Suprapubic skin (tissue), 4 donors: Measurements from ENCODE around the gene ERC2. TPM values are rescaled to one million over a fixed set of nuclear protein-coding genes. Genes with fewer than 3 reads are reported as not detected.

Experiments
- DNase-seq, 2 donors: peaks; one replicate each; pipeline ENCODE4 v3.0.0-alpha.2; 2019; ENCODE audit warnings: low spot score in 2 of 2
- H3K27ac ChIP-seq: fragments of 200-600 bp; sonication (generic); one replicate; pipeline ENCODE4 v1.5.1; 2019
- H3K27me3 ChIP-seq: fragments of 200-600 bp; sonication (generic); one replicate; pipeline ENCODE4 v1.5.1; 2019
- H3K36me3 ChIP-seq: fragments of 200-600 bp; sonication (generic); one replicate; pipeline ENCODE4 v1.5.1; 2019
- H3K4me1 ChIP-seq: fragments of 200-600 bp; sonication (generic); one replicate; pipeline ENCODE4 v1.5.1; 2019
- H3K4me3 ChIP-seq: fragments of 200-600 bp; sonication (generic); one replicate; pipeline ENCODE4 v1.5.1; 2019; ENCODE audit warnings: mild to moderate bottlenecking
- H3K9me3 ChIP-seq: fragments of 200-600 bp; sonication (generic); one replicate; pipeline ENCODE4 v1.5.1; 2019
- CTCF ChIP-seq, 2 donors: fragments of 200-600 bp in 1 of 2; fragments of 450-650 bp in 1 of 2; sonication (generic) in 1 of 2; IDR thresholded peaks; one replicate each; pipeline ENCODE4 v1.5.1; 2016 to 2019; ENCODE audit warnings: antibody characterized with exemption in 2 of 2, mild to moderate bottlenecking in 1 of 2, moderate library complexity in 1 of 2
- EP300 ChIP-seq: sonication (generic); formaldehyde crosslinking; IDR thresholded peaks from one replicate; pipeline ENCODE4 v1.6.1; 2017; ENCODE audit warnings: antibody characterized with exemption
- POLR2A ChIP-seq, 2 donors: fragments of 450-650 bp; IDR thresholded peaks; one replicate each; pipeline ENCODE4 v1.6.1; 2017; ENCODE audit warnings: antibody characterized with exemption in 2 of 2, mild to moderate bottlenecking in 2 of 2, moderate library complexity in 2 of 2
- POLR2AphosphoS5 ChIP-seq, 3 donors: sonication (generic); formaldehyde crosslinking; IDR thresholded peaks; one replicate each; pipeline ENCODE4 v1.6.1; 2017; ENCODE audit warnings: antibody characterized with exemption in 3 of 3
- WGBS: methylation state at CpG from one replicate; pipeline ENCODE4 v1.1.5; 2018; 5-methylcytosine and 5-hydroxymethylcytosine counted together
- total RNA-seq, 4 donors: library from RNA; depleted of rRNA; stranded (reverse); fragments of >200 nt; gene quantifications; one replicate each; pipeline ENCODE4 v1.1.0, GENCODE V29; 2016

Gene ERC2
- total RNA-seq, 4 donors from 2014 or later, result 0.21 TPM; not detected in 3

- TF ChIP-seq POLR2A (IDR thresholded peaks at IDR 0.05) (no peak), CTCF (IDR thresholded peaks at IDR 0.05) (no peak), EP300 (no peak), POLR2AphosphoS5 (IDR thresholded peaks at IDR 0.05) (no peak)
- no peak overlapping the region for H3K4me3 ChIP-seq
- H3K36me3 ChIP-seq, result no peaks in the 10 kb centered on the region
- no peaks in the 10 kb centered on the region for H3K9me3 ChIP-seq
- DNase-seq, result no peak
- no peaks in the 10 kb centered on the region for H3K4me1 ChIP-seq
- 87% methylated on average over 18 of the region's 18 CpGs for WGBS
- H3K27ac ChIP-seq, result no peak overlapping the region
- peaks cover 8% of the 10 kb centered on the region for H3K27me3 ChIP-seq
Observed at GRCh38 chr3:56408761-56409196, 59.5 kb downstream of the ERC2 start.

- no peak for TF ChIP-seq EP300
- TF ChIP-seq POLR2A (IDR thresholded peaks at IDR 0.05), result no peak
- no peak for TF ChIP-seq POLR2AphosphoS5 (IDR thresholded peaks at IDR 0.05)
- no peak for TF ChIP-seq CTCF (IDR thresholded peaks at IDR 0.05)
- no peaks in the 10 kb centered on the region for H3K9me3 ChIP-seq
- no peaks in the 10 kb centered on the region for H3K4me1 ChIP-seq
- no peak overlapping the region for H3K27ac ChIP-seq
- 69% methylated on average over 4 of the region's 4 CpGs for WGBS
- H3K36me3 ChIP-seq, result no peaks in the 10 kb centered on the region
- H3K27me3 ChIP-seq, result peaks cover 12% of the 10 kb centered on the region
- no peak overlapping the region for H3K4me3 ChIP-seq
- DNase-seq, result no peak
Observed at GRCh38 chr3:56406826-56407515, 61.3 kb downstream of the ERC2 start.

- H3K4me3 ChIP-seq, result no peak overlapping the region
- no peaks in the 10 kb centered on the region for H3K9me3 ChIP-seq
- H3K36me3 ChIP-seq, result no peaks in the 10 kb centered on the region
- TF ChIP-seq CTCF (IDR thresholded peaks at IDR 0.05), result no peak
- no peak for TF ChIP-seq POLR2A (IDR thresholded peaks at IDR 0.05)
- no peak for TF ChIP-seq POLR2AphosphoS5 (IDR thresholded peaks at IDR 0.05)
- no peak for TF ChIP-seq EP300
- no peak for DNase-seq
- 83% methylated on average over 3 of the region's 3 CpGs for WGBS
- H3K27me3 ChIP-seq, result peaks cover 12% of the 10 kb centered on the region
- no peaks in the 10 kb centered on the region for H3K4me1 ChIP-seq
- no peak overlapping the region for H3K27ac ChIP-seq
Observed at GRCh38 chr3:56404884-56405283, 63.4 kb downstream of the ERC2 start.

- Histone ChIP-seq H3K4me1 (no peaks in the 10 kb centered on the region), H3K9me3 (no peaks in the 10 kb centered on the region), H3K27ac (no peak overlapping the region), H3K27me3 (peaks cover 10% of the 10 kb centered on the region), H3K36me3 (no peaks in the 10 kb centered on the region), H3K4me3 (no peak overlapping the region)
- WGBS, result 67% methylated on average over 2 of the region's 2 CpGs
- DNase-seq, result no peak
- no peak for TF ChIP-seq EP300
- no peak for TF ChIP-seq POLR2A (IDR thresholded peaks at IDR 0.05)
- no peak for TF ChIP-seq POLR2AphosphoS5 (IDR thresholded peaks at IDR 0.05)
- TF ChIP-seq CTCF (IDR thresholded peaks at IDR 0.05), result no peak
Observed at GRCh38 chr3:56398659-56399058, 69.6 kb downstream of the ERC2 start.

GRCh38 chr3:56397798-56398197 lies 70.5 kb downstream of the ERC2 start:
- peaks cover 10% of the 10 kb centered on the region for H3K27me3 ChIP-seq
- H3K4me3 ChIP-seq, result no peak overlapping the region
- DNase-seq, result no peak
- TF ChIP-seq POLR2A (IDR thresholded peaks at IDR 0.05) (no peak), POLR2AphosphoS5 (IDR thresholded peaks at IDR 0.05) (no peak), CTCF (IDR thresholded peaks at IDR 0.05) (no peak), EP300 (no peak)
- WGBS, result 82% methylated on average over 2 of the region's 2 CpGs
- H3K9me3 ChIP-seq, result no peaks in the 10 kb centered on the region
- no peak overlapping the region for H3K27ac ChIP-seq
- H3K4me1 ChIP-seq, result no peaks in the 10 kb centered on the region
- no peaks in the 10 kb centered on the region for H3K36me3 ChIP-seq
